Fibroblast of peridontal ligament (primary cell): Measurements from ENCODE around the gene BBOX1.
A peak's percentile ranks its signal among the peaks of the same experiment; 100 is the strongest.

Experiments
- DNase-seq: peaks from one replicate; pipeline ENCODE4 v3.0.0-alpha.2; 2010; ENCODE audit errors: extremely low read depth

The BBOX1 gene

GRCh38 chr11:27025312-27025955, 15.2 kb upstream of the BBOX1 start:
- no peak for DNase-seq

GRCh38 chr11:27025957-27026733, 14.5 kb upstream of the BBOX1 start:
- no peak for DNase-seq

- DNase-seq: peak; percentile 82
Measured at GRCh38 chr11:27028561-27028965, 12.1 kb upstream of the BBOX1 start.

GRCh38 chr11:27029966-27030365, 10.6 kb upstream of the BBOX1 start:
- DNase-seq: no peak

- no peak for DNase-seq
Measured at GRCh38 chr11:27031754-27032153, 8.9 kb upstream of the BBOX1 start.

GRCh38 chr11:27039873-27040272, 742 bp upstream of the BBOX1 start:
- no peak for DNase-seq

- peak; percentile 83 for DNase-seq
Measured at GRCh38 chr11:27041141-27041899, 705 bp downstream of the BBOX1 start.

- DNase-seq: no peak
Measured at GRCh38 chr11:27046956-27047355, 6.3 kb downstream of the BBOX1 start.

- DNase-seq: no peak
Measured at GRCh38 chr11:27052668-27053067, 12.1 kb downstream of the BBOX1 start.

- peak; percentile 50 for DNase-seq
Measured at GRCh38 chr11:27055065-27055682, 14.6 kb downstream of the BBOX1 start.

GRCh38 chr11:27057091-27057780, 16.6 kb downstream of the BBOX1 start:
- DNase-seq: no peak

GRCh38 chr11:27058456-27058855, 17.8 kb downstream of the BBOX1 start:
- peak; percentile 79 for DNase-seq

GRCh38 chr11:27059431-27059830, 18.8 kb downstream of the BBOX1 start:
- DNase-seq: no peak

- DNase-seq: no peak
Measured at GRCh38 chr11:27060816-27061460, 20.3 kb downstream of the BBOX1 start.

GRCh38 chr11:27061461-27061821, 20.8 kb downstream of the BBOX1 start:
- no peak for DNase-seq

- DNase-seq: no peak
Measured at GRCh38 chr11:27064086-27064485, 23.5 kb downstream of the BBOX1 start.

GRCh38 chr11:27075192-27075591, 34.6 kb downstream of the BBOX1 start:
- peak; percentile 26 for DNase-seq

GRCh38 chr11:27075655-27076054, 35.0 kb downstream of the BBOX1 start:
- no peak for DNase-seq

GRCh38 chr11:27076121-27076589, 35.5 kb downstream of the BBOX1 start:
- no peak for DNase-seq

- peak; percentile 41 for DNase-seq
Measured at GRCh38 chr11:27081056-27081455, 40.4 kb downstream of the BBOX1 start.

GRCh38 chr11:27083241-27083640, 42.6 kb downstream of the BBOX1 start:
- DNase-seq: no peak
